Gastrocnemius medialis (tissue), 4 donors: ENCODE measurements around the gene TYROBP. TPM values are rescaled to one million over a fixed set of nuclear protein-coding genes. Genes with fewer than 3 reads are reported as not detected.
A peak's percentile ranks its signal among the peaks of the same experiment; 100 is the strongest.

Source experiments
- ATAC-seq, 2 donors: fragments of 150-250 bp; one replicate each; pipeline ENCODE4 v1.9.1; 2016
- DNase-seq, 2 donors: peaks; one replicate each; pipeline ENCODE4 v3.0.0-alpha.2; 2019
- H3K27ac ChIP-seq, 4 donors: fragments of 200-600 bp; sonication (generic); 1 replicate in 1 of 4; 2 replicates in 3 of 4; pipeline ENCODE4 v1.5.1; 2016 to 2018; ENCODE audit warnings: mild to moderate bottlenecking in 2 of 4, moderate library complexity in 1 of 4
- H3K27me3 ChIP-seq, 3 donors: fragments of 200-600 bp; sonication (generic) in 2 of 3; 1 replicate in 1 of 3; 2 replicates in 2 of 3; pipeline versions ENCODE4 v1.5.1 to v1.6.0; 2016 to 2019; ENCODE audit warnings: mild to moderate bottlenecking in 1 of 3, moderate library complexity in 1 of 3
- H3K36me3 ChIP-seq, 2 donors: fragments of 200-600 bp; sonication (generic) in 1 of 2; one replicate each; pipeline ENCODE4 v1.5.1; 2017 to 2018
- H3K4me1 ChIP-seq, 2 donors: fragments of 200-600 bp; sonication (generic) in 1 of 2; one replicate each; pipeline ENCODE4 v1.5.1; 2016 to 2017; ENCODE audit warnings: mild to moderate bottlenecking in 2 of 2
- H3K4me3 ChIP-seq, 4 donors: fragments of 200-600 bp; sonication (generic) in 3 of 4; 1 replicate in 1 of 4; 2 replicates in 3 of 4; pipeline ENCODE4 v1.5.1; 2016 to 2019; ENCODE audit warnings: mild to moderate bottlenecking in 2 of 4
- H3K9me3 ChIP-seq, 3 donors: fragments of 200-600 bp; sonication (generic) in 2 of 3; 1 replicate in 1 of 3; 2 replicates in 2 of 3; pipeline ENCODE4 v1.5.1; 2016 to 2019
- POLR2A ChIP-seq, 2 donors: fragments of 450-650 bp; IDR thresholded peaks; one replicate each; pipeline ENCODE4 v1.6.1; 2017; ENCODE audit warnings: antibody characterized with exemption in 2 of 2, mild to moderate bottlenecking in 2 of 2, moderate library complexity in 2 of 2
- in situ Hi-C, 4 donors: fragments of 200-750 bp; cut with MboI; loops; one replicate each; pipeline versions ENCODE4 v1.15.0 to v1.8.0; 2017; ENCODE audit warnings: low sequenced_read_pairs in 4 of 4
- intact Hi-C: fragments of 100-400 bp; cut with DNase I; formaldehyde crosslinking; loops from one replicate; pipeline ENCODE4 v1.15.1; 2023; ENCODE audit warnings: low total_unique reads
- total RNA-seq, 4 donors: library from RNA; depleted of rRNA; stranded (reverse); fragments of >200 nt; gene quantifications; one replicate each; pipeline versions ENCODE4 v1.1.0 to v1.2.3, GENCODE V29; 2016
- TF ChIP-seq, protein P1 (sequence below), 5 experiments: fragments of 450-650 bp in 3 of 5; fragments of 200-600 bp in 2 of 5; sonication (generic) in 2 of 5; IDR thresholded peaks in 4 of 5; conservative IDR thresholded peaks in 1 of 5; 1 replicate in 4 of 5; 2 replicates in 1 of 5; pipeline ENCODE4 v1.5.1; 2016 to 2019; ENCODE audit warnings: antibody characterized with exemption in 5 of 5, mild to moderate bottlenecking in 3 of 5, moderate library complexity in 3 of 5

The TYROBP gene
- total RNA-seq, 4 donors from 2014 or later, result 7.2 to 25.6 (median 18.2) TPM

DNA sequence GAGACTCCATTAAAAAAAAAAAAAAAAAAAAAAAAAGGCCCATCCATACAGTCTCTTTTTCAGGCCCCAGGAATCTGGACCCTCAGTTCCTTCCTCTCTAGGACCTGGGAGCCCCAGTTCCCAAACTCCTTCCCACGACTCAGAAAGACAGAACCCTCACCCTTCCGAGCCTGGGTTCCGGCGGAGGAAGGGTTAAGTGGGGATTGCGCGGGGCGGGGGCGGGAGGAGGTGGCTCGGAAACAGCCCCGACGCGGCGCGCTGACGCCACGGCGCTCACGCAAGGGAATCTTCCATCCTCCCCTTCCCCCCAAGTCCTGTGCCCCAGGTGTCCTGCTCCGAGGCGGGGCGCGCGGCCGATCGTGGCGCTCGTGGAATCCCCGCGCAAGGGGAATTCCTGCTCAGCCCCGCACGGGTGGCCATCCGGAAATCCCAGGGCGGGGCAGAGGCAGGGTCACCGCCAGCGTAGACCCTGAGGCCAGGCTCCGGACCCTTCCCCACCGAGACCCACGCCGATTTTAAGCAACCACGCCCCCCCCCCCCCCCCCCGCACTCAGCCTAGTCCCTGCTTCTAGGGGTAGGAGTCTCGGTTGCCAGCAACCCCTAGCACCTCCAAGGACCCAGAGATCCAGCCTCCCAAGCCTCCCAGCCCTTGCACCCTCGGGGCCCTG lies 8.4 kb downstream of the TYROBP start:
- H3K9me3 ChIP-seq, result no peaks in the 10 kb centered on the region
- H3K27me3 ChIP-seq, result peaks cover 0 to 3% (median 0%) of the 10 kb centered on the region in 3 donors
- peak overlapping the region; percentile 63 to 87 (median 66) for H3K4me3 ChIP-seq
- in situ Hi-C loops (no loop called here), intact Hi-C loops (loop anchor here (1.0 kb wide), 1 partner anchor 32 kb away; no protein-coding TSS in a partner anchor)
- peak overlapping the region; percentile 49 to 79 (median 69) for H3K27ac ChIP-seq
- ATAC-seq, result peak; percentile 84 to 86
- H3K36me3 ChIP-seq, result peaks cover 0 to 2% of the 10 kb centered on the region in 2 donors
- DNase-seq, result peak; percentile 60 to 66
- peaks cover 9 to 21% of the 10 kb centered on the region in 2 donors for H3K4me1 ChIP-seq
- TF ChIP-seq POLR2A (IDR thresholded peaks at IDR 0.05), result peak in 1 of 2 donors; percentile 38
- TF ChIP-seq, protein P1, sequence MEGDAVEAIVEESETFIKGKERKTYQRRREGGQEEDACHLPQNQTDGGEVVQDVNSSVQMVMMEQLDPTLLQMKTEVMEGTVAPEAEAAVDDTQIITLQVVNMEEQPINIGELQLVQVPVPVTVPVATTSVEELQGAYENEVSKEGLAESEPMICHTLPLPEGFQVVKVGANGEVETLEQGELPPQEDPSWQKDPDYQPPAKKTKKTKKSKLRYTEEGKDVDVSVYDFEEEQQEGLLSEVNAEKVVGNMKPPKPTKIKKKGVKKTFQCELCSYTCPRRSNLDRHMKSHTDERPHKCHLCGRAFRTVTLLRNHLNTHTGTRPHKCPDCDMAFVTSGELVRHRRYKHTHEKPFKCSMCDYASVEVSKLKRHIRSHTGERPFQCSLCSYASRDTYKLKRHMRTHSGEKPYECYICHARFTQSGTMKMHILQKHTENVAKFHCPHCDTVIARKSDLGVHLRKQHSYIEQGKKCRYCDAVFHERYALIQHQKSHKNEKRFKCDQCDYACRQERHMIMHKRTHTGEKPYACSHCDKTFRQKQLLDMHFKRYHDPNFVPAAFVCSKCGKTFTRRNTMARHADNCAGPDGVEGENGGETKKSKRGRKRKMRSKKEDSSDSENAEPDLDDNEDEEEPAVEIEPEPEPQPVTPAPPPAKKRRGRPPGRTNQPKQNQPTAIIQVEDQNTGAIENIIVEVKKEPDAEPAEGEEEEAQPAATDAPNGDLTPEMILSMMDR (IDR thresholded peaks at IDR 0.05 in 4 of 5, conservative IDR thresholded peaks at IDR 0.05 in 1 of 5), result no peak

GRCh38 chr19:35898499-35898809 lies 9.6 kb downstream of the TYROBP start:
- ATAC-seq (no peak), DNase-seq (no peak)
- Histone ChIP-seq H3K4me3 (peak overlapping the region; percentile 63 to 87 (median 66)), H3K9me3 (no peaks in the 10 kb centered on the region), H3K27me3 (peaks cover 0 to 3% (median 0%) of the 10 kb centered on the region in 3 donors), H3K27ac (peak overlapping the region; percentile 49 to 79 (median 69)), H3K4me1 (peaks cover 9 to 21% of the 10 kb centered on the region in 2 donors), H3K36me3 (peaks cover 0 to 5% of the 10 kb centered on the region in 2 donors)
- intact Hi-C loops, result no loop called here
- in situ Hi-C loops, result no loop called here
- TF ChIP-seq, protein P1 (IDR thresholded peaks at IDR 0.05 in 4 of 5, conservative IDR thresholded peaks at IDR 0.05 in 1 of 5), result no peak
- no peak for TF ChIP-seq POLR2A (IDR thresholded peaks at IDR 0.05)

DNA sequence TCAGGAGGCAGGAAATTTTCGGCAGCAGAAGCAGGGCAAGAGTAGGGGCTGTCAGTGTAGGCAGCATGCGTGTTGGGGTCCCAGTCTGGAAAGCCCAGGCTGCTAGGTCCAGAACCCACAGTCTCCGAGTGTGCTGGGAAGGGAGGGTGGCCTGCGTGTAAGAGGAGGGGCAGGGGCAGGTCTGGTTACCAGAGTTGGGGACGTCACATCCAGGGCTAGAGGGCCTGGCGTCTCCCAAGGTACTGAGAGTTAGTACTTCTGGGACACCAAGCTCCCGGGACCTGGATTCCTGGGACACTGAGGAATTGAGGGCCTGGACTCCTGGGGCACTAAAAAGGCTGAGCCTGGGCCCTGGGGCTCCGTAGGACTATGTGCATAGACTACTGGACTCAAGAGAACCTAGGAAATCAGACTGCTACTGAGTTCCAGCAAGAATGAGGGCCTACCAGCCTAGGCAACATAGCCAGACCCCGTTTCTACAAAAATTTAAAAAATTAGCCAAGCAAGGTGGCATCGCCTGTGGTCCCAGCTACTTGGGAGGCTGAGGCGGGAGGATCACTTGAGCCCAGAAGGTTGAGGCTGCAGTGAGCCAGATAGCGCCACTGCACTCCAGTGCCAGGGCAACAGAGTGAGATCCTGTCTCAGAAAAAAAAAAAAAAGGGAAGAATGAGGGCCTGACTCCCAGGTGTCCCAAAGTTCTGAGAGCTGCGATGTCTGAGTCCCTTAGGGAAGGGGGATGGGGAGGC lies 10.2 kb downstream of the TYROBP start:
- no peak for ATAC-seq
- Histone ChIP-seq H3K36me3 (peaks cover 0 to 5% of the 10 kb centered on the region in 2 donors), H3K27me3 (peaks cover 0 to 3% (median 0%) of the 10 kb centered on the region in 3 donors), H3K27ac (peak overlapping the region in 2 of 4 donors; percentile 64 to 79), H3K4me3 (peak overlapping the region; percentile 63 to 87 (median 66)), H3K4me1 (peaks cover 9 to 21% of the 10 kb centered on the region in 2 donors), H3K9me3 (no peaks in the 10 kb centered on the region)
- DNase-seq, result no peak
- intact Hi-C loops (no loop called here), in situ Hi-C loops (no loop called here)
- TF ChIP-seq POLR2A (IDR thresholded peaks at IDR 0.05), result no peak
- TF ChIP-seq, protein P1 (IDR thresholded peaks at IDR 0.05 in 4 of 5, conservative IDR thresholded peaks at IDR 0.05 in 1 of 5), result no peak

- no peak for ATAC-seq
- no peak overlapping the region for H3K27ac ChIP-seq
- H3K9me3 ChIP-seq, result no peaks in the 10 kb centered on the region
- TF ChIP-seq, protein P1 (IDR thresholded peaks at IDR 0.05 in 4 of 5, conservative IDR thresholded peaks at IDR 0.05 in 1 of 5), result no peak
- TF ChIP-seq POLR2A (IDR thresholded peaks at IDR 0.05), result no peak
- no peak for DNase-seq
- H3K4me1 ChIP-seq, result peaks cover 9 to 21% of the 10 kb centered on the region in 2 donors
- peaks cover 0 to 5% of the 10 kb centered on the region in 2 donors for H3K36me3 ChIP-seq
- in situ Hi-C loops, result no loop called here
- no peak overlapping the region for H3K4me3 ChIP-seq
- intact Hi-C loops, result no loop called here
- peaks cover 0 to 3% (median 0%) of the 10 kb centered on the region in 3 donors for H3K27me3 ChIP-seq
These were observed 11.5 kb downstream of the TYROBP start for GRCh38 chr19:35896643-35897040.
